Measurements from ENCODE around the gene NTPCR.

Gene NTPCR

DNA sequence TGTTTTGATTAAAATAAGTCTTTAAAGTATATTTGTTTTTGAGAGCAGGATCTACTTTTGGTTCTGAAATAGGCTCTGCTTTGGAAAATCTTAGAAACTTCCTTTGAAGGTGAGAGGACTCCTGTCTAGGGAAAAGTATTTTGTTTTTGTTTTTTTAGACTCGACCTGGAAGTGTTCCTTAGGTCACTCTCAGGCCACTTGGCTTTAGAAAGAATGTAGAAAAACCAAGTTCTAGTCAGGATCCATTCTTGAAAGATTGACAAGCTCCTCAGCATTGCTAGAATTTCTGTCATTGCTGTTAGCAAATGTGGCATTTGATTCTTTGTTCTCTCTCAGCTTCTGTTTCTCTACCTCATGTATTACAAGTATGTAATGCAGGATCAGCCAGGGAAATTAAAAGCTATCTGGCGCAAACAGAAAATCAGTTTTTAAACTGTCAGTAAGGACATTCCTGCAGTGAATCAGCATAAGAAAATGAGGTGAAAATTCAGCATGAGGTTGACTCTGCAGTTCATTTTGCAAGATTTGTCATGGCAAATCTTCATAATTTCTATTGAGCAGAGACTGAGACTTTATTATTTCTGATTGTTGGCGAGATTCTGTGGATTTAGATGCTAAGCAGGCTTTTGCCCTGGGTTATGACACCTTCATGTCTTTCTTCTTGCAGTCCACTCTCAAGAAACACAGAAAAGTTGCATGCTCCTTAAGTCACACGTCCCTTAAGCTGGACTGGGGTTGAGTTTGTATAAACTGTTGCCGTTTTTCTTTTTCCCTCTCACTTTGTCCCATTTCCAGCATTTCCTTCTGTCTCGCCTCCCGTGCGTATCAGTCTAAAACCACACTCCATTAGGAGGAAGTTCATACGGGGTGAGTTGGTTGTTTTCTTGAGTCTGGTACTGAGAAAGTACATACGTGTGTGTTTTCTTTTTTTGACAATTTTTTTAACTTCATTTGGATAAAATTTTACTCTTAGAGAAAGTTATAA, 12.6 kb downstream of the NTPCR start:
- peak in 1 of 2 experiments; percentile 27 for DNase-seq (ENCODE audit: low read depth in 2 of 2)

- no peak for DNase-seq (ENCODE audit: low read depth in 2 of 2)
Observed at GRCh38 chr1:232964601-232965000, 14.2 kb downstream of the NTPCR start.

DNA sequence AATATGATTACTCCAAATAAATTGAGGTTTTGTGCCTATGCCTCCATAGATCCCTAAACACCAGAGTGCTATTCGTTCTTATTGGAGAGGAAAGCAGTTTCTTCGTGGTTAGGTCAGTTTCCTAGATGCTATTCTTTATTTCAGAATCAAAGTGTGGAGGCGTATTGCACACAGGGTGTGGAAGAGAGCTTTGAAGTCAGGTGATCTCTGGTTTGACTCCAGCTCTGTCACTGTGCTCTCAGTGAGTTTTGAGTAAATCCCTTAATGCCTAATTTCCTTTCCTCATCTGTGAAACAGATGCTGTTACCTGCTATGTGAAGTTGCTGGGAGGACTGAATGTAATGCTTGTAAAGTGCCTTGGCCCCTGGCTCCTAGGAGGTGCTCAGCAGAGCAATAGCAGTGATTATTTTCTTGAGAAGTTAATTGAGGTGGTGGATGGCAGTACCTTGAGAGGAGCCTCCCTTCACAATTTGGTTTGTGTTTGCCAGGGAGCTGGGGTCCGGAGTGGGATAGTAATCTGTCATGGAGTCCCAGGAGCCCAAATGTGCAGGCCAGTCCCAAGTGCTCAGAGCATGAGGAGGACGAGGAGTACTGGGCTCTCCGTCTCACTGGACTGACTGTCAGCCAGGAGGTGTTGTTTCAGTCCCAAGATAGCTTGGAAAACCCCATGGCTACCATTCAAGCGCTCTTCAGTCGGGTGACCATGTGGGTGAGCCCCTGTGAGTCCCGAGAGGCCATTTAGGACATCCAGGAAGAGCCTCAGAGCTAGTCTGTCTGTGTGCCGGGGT, 14.9 kb downstream of the NTPCR start:
- no peak for DNase-seq (ENCODE audit: low read depth in 2 of 2)

DNA sequence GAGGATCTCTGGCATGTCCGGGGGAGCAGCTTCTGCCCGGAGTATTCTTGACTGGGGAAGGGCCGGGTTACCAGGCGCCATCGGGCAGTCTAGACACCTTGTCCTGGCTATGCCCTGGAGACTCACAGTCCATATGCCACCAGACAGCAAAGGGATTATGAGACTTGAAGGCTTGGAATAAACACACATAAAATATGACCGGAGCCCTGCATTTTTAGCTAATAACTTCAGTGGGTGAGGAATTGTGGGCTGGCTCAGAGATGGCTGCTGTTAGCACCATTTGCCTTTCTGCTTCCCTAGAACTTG, 15.5 kb downstream of the NTPCR start:
- no peak for DNase-seq (ENCODE audit: low read depth in 2 of 2)

GRCh38 chr1:232966663-232967062, 16.3 kb downstream of the NTPCR start:
- no peak for DNase-seq (ENCODE audit: low read depth in 2 of 2)

DNA sequence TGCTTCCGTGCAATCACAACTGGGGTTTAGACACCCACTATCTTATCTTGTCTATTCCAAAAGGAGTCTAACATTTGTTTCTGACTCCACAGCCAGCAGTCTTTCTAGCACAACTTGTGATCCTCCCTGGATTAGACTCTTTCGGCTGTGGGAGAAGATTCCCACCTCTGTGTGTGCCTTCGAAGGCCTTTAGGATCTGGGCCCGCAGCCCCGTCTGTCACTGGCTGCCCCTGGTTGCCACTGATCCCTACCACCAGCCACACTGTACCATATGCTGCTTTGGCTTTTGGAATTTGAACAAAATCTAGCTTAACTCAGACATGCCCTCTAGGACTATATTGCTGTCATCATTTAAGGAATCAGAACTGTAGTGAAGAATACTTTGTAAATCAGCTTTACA, 18.0 kb downstream of the NTPCR start:
- DNase-seq (ENCODE audit: low read depth in 2 of 2) = no peak

GRCh38 chr1:232968965-232969364, 18.6 kb downstream of the NTPCR start:
- DNase-seq (ENCODE audit: low read depth in 2 of 2) = no peak

- no peak for DNase-seq (ENCODE audit: low read depth in 2 of 2)
Observed at GRCh38 chr1:232969799-232970198, 19.4 kb downstream of the NTPCR start.

DNA sequence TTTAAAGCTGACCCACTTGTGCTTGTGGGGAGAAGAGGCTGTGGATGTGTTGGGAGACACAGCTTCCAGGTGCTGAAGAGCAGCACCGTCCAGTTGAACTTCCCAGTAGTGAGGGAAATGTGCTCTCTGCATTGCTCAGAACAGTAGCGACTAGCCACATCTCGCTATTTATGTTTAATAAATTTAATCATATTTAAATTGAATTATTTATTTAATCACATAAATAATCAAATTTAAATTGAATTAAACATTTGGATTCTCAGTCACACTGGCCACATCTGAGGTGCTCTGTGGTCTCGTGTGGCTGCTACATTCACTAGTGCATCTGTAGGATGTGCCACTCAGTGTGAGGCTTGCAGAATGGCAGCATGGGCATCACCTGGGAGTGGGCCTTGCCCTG, 20.1 kb downstream of the NTPCR start:
- no peak for DNase-seq (ENCODE audit: low read depth in 2 of 2)

GRCh38 chr1:232973652-232974611, 23.5 kb downstream of the NTPCR start:
- DNase-seq (ENCODE audit: low read depth in 2 of 2) = no peak

DNA sequence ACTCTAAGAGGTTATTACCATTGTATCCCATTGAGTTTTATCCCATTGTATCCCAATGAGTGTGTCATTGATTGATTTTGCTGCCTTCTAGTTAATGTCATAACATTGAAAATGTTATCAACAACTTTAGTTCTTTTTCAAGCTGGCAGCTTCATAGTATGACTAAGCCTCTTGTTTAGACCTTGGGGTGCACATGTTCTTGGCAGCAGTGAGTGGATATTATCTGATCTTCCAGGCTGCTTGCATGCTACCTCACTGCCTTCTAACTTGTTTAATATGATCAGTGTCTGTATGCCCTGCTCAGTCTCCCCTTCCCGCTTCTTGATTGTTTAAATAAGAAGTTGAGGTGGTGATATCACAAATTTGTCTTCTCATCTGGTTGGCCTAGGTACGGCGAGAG, 24.6 kb downstream of the NTPCR start:
- DNase-seq (ENCODE audit: low read depth in 2 of 2) = no peak

- DNase-seq (ENCODE audit: low read depth in 2 of 2) = no peak
Observed at GRCh38 chr1:232978091-232978634, 27.8 kb downstream of the NTPCR start.

- no peak for DNase-seq (ENCODE audit: low read depth in 2 of 2)
Observed at GRCh38 chr1:232978815-232979214, 28.4 kb downstream of the NTPCR start.

GRCh38 chr1:232979558-232979957, 29.1 kb downstream of the NTPCR start:
- no peak for DNase-seq (ENCODE audit: low read depth in 2 of 2)

- DNase-seq (ENCODE audit: low read depth in 2 of 2) = no peak
Observed at GRCh38 chr1:232980355-232980978, 30.1 kb downstream of the NTPCR start.

DNA sequence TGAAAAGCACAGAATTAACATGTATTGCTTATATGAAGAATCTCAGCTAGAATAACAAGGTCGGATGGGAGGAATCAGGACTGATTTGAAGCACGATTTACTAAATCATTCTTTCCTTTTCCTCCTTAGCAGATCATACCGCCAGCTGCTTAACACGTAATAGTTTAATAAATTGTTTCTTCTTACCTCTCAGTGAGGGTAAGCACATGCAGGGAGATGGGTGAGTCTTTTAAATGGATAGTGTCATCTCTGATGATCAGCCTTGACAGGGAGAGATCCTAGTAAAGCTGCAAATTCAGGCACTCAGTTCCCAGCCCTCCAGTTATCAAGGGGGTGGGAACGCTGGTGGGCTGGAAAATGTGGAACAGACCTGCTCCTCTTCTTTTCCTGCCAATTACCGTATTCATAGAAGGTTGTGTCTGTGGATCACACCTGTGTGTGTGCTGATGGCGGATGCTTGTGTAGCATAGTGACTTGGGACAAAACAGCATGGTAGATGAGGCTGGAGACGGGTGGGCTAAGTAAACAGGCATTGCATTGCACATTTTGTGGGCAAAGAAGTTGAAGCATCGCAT, 30.7 kb downstream of the NTPCR start:
- DNase-seq (ENCODE audit: low read depth in 2 of 2) = no peak

- DNase-seq (ENCODE audit: low read depth in 2 of 2) = no peak
Observed at GRCh38 chr1:232982238-232982944, 32.0 kb downstream of the NTPCR start.

- no peak for DNase-seq (ENCODE audit: low read depth in 2 of 2)
Observed at GRCh38 chr1:232983375-232983774, 33.0 kb downstream of the NTPCR start.

- no peak for DNase-seq (ENCODE audit: low read depth in 2 of 2)
Observed at GRCh38 chr1:232983817-232984567, 33.6 kb downstream of the NTPCR start.
